ENCODE data around the gene KCNK10. TPM values are rescaled to one million over a fixed set of nuclear protein-coding genes. Genes with fewer than 3 reads are reported as not detected.

KCNK10 gene
- total and polyA plus RNA-seq, 2 experiments from 2014 or later = not detected

DNA sequence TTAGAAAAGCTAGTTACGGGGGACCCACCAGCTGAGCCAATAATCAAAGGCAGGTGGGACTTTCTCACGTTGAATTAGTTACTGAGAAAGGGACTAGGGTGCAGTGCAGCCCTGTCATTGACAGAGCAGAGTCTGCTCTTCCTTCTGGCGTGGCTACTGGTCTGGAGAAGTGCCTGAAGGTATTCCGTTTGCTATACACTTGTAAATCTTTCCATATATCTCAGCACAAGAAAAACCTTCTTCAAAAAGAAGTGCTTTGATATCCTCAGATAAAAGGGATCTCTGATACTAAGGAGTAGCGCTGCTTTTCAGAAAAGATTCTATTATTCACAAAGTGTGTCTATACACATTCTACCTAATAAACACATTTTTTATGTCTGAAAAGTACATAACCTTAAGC lies 91.5 kb downstream of the KCNK10 start:
- Histone ChIP-seq H3K4me3 (no peak overlapping the region), H3K27ac (no peak overlapping the region), H3K36me3 (no peaks in the 10 kb centered on the region), H3K9me3 (ENCODE audit: low read depth) (no peaks in the 10 kb centered on the region), H3K4me1 (ENCODE audit: low read depth) (peaks cover 4% of the 10 kb centered on the region), H3K27me3 (no peaks in the 10 kb centered on the region)
- TF ChIP-seq, protein P1, sequence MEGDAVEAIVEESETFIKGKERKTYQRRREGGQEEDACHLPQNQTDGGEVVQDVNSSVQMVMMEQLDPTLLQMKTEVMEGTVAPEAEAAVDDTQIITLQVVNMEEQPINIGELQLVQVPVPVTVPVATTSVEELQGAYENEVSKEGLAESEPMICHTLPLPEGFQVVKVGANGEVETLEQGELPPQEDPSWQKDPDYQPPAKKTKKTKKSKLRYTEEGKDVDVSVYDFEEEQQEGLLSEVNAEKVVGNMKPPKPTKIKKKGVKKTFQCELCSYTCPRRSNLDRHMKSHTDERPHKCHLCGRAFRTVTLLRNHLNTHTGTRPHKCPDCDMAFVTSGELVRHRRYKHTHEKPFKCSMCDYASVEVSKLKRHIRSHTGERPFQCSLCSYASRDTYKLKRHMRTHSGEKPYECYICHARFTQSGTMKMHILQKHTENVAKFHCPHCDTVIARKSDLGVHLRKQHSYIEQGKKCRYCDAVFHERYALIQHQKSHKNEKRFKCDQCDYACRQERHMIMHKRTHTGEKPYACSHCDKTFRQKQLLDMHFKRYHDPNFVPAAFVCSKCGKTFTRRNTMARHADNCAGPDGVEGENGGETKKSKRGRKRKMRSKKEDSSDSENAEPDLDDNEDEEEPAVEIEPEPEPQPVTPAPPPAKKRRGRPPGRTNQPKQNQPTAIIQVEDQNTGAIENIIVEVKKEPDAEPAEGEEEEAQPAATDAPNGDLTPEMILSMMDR (IDR thresholded peaks at IDR 0.05; ENCODE audit: low read depth, low read length) = no peak
- no peak for DNase-seq (ENCODE audit: low read depth in 1 of 2, low spot score in 1 of 2)

DNA sequence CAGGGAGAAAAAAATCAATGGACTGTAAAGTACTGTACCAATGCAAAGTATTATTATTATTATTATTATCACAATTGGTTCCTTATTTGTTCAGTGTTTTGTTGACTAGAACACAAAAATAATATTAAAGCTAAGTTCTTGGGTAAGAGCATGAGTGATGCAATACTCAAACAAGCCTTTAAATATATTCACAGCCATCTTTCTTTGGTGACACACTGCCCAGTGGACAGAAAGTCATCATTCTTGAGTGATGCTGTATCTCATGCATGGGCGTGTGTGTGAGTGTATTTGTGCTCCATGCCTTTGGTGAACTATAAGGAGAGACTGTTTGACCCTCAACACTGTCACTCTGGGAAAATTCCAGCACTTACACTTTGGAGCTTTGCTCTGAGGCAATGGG lies 93.6 kb downstream of the KCNK10 start:
- Histone ChIP-seq H3K4me3 (no peak overlapping the region), H3K36me3 (no peaks in the 10 kb centered on the region), H3K27me3 (no peaks in the 10 kb centered on the region), H3K4me1 (ENCODE audit: low read depth) (peaks cover 4% of the 10 kb centered on the region), H3K9me3 (ENCODE audit: low read depth) (no peaks in the 10 kb centered on the region), H3K27ac (no peak overlapping the region)
- DNase-seq (ENCODE audit: low read depth in 1 of 2, low spot score in 1 of 2) = no peak
- TF ChIP-seq, protein P1 (IDR thresholded peaks at IDR 0.05; ENCODE audit: low read depth, low read length) = no peak

GRCh38 chr14:88228522-88229236 lies 94.4 kb downstream of the KCNK10 start:
- DNase-seq (ENCODE audit: low read depth in 1 of 2, low spot score in 1 of 2) = no peak
- no peaks in the 10 kb centered on the region for H3K9me3 ChIP-seq (ENCODE audit: low read depth)
- no peak overlapping the region for H3K4me3 ChIP-seq
- no peaks in the 10 kb centered on the region for H3K27me3 ChIP-seq
- no peaks in the 10 kb centered on the region for H3K36me3 ChIP-seq
- TF ChIP-seq, protein P1 (IDR thresholded peaks at IDR 0.05; ENCODE audit: low read depth, low read length) = no peak
- peaks cover 4% of the 10 kb centered on the region for H3K4me1 ChIP-seq (ENCODE audit: low read depth)
- no peak overlapping the region for H3K27ac ChIP-seq

DNA sequence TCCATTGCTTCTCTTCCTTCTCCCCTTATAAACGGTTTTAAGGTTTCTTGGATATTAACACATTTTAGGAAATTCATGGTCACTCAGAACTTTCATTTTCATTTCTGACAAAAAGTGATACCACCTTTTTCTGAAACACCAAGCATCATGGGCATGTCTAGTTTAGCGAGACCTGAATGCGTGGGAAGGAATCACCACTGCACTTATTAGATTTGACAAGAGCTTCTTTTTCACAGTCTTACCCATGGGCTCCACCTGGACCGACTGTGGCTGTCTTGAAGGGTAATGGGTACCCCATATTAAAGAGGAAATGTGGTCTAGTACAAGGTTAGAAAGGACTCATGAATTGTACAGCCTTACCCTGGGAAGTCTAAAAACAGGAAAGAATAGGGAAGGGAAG lies 95.4 kb downstream of the KCNK10 start:
- no peaks in the 10 kb centered on the region for H3K9me3 ChIP-seq (ENCODE audit: low read depth)
- no peak overlapping the region for H3K27ac ChIP-seq
- no peak overlapping the region for H3K4me3 ChIP-seq
- H3K27me3 ChIP-seq = no peaks in the 10 kb centered on the region
- no peak for DNase-seq (ENCODE audit: low read depth in 1 of 2, low spot score in 1 of 2)
- peaks cover 4% of the 10 kb centered on the region for H3K4me1 ChIP-seq (ENCODE audit: low read depth)
- no peaks in the 10 kb centered on the region for H3K36me3 ChIP-seq
- TF ChIP-seq, protein P1 (IDR thresholded peaks at IDR 0.05; ENCODE audit: low read depth, low read length) = no peak

DNA sequence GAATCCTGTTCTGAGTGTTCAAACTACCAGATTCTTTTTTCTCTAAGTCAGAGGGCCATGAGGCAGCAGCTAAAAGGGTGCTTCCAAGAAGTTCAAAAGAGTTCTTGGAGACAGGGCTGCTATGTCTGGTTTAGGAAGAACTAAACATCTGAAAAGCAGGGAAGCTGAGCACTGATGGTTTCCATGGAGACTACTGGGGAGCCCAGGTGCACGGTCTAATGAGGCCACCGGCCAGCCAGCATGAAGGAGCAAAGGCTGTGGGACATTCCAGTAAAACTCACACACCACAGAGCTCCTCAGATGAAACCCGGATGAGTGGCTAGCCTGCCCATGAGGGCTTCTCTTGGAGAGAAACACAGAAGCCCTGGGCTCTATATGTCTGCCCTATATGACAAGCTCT lies 97.3 kb downstream of the KCNK10 start:
- no peak overlapping the region for H3K4me3 ChIP-seq
- no peaks in the 10 kb centered on the region for H3K36me3 ChIP-seq
- no peak overlapping the region for H3K27ac ChIP-seq
- no peaks in the 10 kb centered on the region for H3K9me3 ChIP-seq (ENCODE audit: low read depth)
- no peaks in the 10 kb centered on the region for H3K4me1 ChIP-seq (ENCODE audit: low read depth)
- TF ChIP-seq, protein P1 (IDR thresholded peaks at IDR 0.05; ENCODE audit: low read depth, low read length) = no peak
- DNase-seq (ENCODE audit: low read depth in 1 of 2, low spot score in 1 of 2) = no peak
- H3K27me3 ChIP-seq = no peaks in the 10 kb centered on the region
